Stimulated activated CD4-positive, alpha-beta T cell treated with anti-CD3 and anti-CD28 coated beads, Interleukin-15, amount 100 ng/mL, for 24 hours (primary cell): ENCODE data around the gene DYRK2.
"Not testable (repeated sequence)": the region's sequence is repeated elsewhere in the genome, so short reads cannot be mapped to it uniquely, and the experiment has no call there.

Source experiments
- DNase-seq: peaks from one replicate; pipeline ENCODE4 v3.0.0-alpha.2; 2020

DYRK2 gene

GRCh38 chr12:67672507-67672906 is 24.0 kb downstream of the DYRK2 start:
- not testable (repeated sequence) for DNase-seq

- not testable (repeated sequence) for DNase-seq
Measured at GRCh38 chr12:67673509-67673908, 25.0 kb downstream of the DYRK2 start.

- no peak for DNase-seq
Measured at GRCh38 chr12:67674417-67674816, 25.9 kb downstream of the DYRK2 start.

- DNase-seq = no peak
Measured at GRCh38 chr12:67676624-67677023, 28.1 kb downstream of the DYRK2 start.

DNA sequence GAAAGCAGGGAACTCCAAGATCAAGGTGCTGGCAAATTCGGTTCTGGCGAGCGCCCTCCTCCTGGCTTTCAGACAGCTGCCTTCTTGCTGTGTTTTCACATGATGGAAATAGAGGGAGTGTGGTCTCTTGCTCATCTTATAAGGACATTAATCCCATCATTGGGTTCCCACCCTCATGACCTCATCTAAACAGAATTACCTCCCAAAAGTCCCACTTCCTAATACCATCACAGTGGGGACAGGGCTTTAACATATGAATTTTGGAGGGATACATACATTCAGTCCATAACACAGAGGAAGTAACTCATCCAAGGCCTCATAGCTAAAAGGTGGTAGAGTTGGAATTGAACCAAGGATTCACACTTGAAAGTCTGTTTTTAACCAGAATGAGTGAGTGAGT is 28.6 kb downstream of the DYRK2 start:
- DNase-seq = no peak

DNA sequence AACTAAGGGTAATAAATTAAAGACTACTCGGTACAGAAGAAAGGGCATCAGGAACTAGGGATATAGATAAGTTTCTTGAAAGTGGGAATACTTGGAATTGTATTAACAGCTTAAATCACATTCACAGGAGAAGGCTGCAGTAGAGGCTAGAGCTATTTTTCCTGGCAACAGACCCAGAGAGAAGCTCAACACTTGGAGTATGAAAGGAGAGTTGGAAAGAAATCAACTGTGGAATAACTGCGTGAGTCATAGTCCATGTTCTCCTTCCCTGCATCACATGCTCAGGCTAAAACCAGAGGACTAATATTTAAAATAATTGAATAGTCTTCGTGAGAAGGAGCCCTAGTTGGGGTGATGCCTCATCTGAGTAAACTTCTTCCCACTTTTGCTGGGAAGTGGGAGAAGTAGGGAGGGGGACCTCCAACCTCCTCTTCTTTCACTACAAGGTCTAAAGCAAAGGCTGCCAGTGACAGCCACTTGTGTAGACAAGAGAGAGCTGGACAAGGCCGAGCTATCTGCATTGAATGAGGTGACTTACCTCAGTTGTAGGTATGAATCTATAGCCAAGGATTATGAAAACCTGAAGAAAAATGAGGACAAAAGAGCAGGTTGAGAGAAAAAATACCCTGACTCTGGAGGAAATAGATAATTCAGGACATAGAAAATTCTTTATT is 32.7 kb downstream of the DYRK2 start:
- no peak for DNase-seq

- no peak for DNase-seq
Measured at GRCh38 chr12:67681941-67682620, 33.5 kb downstream of the DYRK2 start.

DNA sequence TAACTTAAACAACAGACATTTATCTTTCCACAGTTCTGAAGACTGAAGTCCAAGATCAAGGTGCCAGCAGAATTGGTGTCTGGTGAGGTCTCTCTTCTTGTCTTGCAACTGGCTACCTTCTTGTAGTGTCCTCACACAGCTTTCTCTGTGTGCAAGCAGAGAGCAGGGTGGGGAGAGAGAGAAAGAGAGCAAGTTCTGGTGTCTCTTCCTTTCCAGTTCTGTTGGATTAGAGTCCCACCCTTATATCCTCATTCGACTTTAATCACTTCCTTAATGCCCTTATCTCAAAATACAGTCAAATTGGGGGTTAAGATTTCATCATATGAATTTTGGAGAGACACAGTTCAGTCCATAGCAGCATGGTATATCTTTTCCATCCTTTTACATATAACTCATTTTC is 40.8 kb downstream of the DYRK2 start:
- no peak for DNase-seq

GRCh38 chr12:67690656-67691055 is 42.1 kb downstream of the DYRK2 start:
- DNase-seq = no peak

- no peak for DNase-seq
Measured at GRCh38 chr12:67691220-67691619, 42.7 kb downstream of the DYRK2 start.

DNA sequence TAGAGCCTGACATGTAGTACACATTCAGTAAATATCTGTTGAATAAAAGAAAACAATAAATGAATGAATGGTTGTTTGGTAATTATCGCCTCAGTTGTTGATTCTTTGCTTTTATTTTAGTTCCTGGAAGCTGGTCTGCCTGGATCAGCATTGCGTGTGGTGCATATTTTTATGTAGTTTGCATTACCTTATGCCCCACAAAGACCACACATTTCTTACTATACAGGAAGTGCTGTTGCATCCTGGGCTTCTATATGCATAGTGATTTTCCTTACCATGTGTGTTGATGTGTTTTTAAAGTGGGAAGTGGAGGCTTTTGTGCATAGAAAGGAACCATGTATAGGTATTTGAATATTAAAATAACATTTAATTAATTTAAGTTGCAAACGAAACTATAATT is 43.6 kb downstream of the DYRK2 start:
- no peak for DNase-seq

GRCh38 chr12:67692966-67693365 is 44.4 kb downstream of the DYRK2 start:
- no peak for DNase-seq

DNA sequence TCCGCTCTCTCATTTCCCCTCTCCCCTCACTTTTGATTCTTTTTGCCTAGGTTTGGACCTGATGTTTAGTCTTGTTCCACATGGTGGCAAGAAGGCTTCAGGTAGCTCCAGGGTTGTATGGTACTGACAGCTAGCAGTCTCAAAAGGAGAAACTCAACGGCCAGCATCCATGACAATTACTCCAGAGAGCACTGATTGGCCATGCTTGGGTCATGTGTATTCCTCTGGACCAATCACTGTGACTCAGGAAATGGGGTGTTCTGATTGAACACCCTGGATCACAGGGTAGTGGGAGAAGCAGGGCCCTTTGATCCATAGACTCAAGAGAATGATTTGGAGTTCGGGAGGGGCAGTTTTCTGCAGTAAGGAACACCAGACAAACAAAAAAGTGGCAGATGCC is 45.3 kb downstream of the DYRK2 start:
- DNase-seq = no peak

DNA sequence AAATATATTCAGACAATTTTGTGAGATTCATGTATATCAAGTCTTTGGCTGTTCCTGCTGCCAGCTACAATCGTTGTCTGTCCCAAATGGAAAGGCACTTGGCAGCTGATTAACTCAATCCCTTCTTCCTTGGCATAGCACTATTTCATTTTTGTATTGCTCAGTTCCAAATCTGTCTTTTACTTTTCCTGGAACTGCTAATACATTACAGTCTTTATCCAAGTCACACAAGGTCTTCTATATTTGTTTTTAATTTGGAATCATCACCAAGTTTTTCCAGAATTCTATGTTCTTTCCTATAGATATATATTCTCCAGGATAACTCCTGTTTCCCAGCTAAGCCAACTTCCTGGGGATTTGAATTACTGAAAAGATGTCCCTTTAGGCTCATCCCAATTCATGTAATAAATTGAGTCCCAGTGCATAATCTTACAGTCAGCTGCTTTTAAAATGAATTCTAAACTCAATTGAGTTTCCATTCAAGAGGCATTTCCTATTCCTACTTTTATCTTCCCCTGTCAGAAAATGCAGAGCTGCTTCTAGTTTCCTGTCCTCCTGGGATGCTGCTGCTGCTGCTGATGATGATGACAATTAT is 45.9 kb downstream of the DYRK2 start:
- DNase-seq = no peak

GRCh38 chr12:67695974-67696373 is 47.4 kb downstream of the DYRK2 start:
- no peak for DNase-seq

DNA sequence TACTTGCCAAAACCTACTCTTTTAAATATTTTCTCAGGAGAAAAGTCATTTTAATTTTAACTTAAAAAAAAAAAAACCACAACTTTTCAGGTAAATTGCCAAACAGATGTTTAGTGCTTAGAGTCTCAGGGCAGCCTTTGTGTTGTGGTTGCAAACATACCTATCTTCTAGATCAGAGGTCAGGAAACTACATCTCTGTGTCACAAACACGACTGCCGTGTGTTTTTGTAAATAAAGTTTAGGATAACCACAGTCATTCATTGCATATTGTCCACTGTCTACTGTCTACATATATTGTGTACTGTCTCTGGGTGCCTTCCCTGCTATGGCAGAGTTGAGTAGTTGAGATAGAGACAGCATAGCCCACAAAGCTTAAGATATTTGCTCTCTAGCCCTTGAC is 48.9 kb downstream of the DYRK2 start:
- DNase-seq = no peak

GRCh38 chr12:67697967-67698366 is 49.4 kb downstream of the DYRK2 start:
- no peak for DNase-seq

DNA sequence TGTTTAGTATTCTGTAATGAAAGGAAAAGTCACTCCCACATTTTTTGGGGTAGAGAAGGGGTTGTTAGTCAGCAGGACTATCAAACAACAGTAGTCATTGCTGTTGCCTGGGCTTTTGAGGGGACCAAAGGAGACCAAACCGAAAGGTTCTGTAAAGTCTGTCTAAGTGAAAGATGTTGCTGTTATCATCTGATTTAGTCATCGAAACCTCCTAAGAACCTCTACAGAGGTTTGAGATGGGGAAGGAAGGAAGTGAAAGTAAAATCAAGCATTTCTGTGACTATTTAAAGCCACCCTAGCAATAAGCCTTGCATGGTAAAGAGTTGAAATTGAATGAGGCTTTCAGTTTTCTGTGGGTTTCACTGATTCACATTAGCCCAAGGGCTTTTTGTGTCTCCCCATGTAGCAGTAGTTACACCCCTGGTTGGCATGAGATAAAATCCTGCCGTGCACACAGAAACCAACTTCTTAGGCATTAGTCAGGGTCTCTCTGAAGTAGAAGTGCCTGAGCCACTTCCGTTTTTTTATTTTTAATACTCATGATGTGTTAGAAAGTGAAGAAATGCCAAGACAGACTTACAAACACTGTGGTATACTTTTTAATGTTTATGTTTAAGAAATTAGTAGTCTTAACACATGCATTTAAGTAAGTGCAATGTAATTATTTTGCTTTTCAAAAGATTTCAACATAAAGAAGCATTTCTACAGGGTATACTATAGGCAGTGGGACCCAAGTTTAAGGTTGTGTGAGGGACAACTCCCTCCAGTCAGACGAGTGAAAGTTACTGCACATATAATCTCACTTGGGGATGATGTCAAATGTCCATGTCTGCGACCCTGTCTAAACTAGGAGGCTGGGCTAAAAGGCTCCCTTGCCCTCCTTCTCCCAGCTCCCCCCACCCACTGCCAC is 50.4 kb downstream of the DYRK2 start:
- DNase-seq = peak; percentile 66

DNA sequence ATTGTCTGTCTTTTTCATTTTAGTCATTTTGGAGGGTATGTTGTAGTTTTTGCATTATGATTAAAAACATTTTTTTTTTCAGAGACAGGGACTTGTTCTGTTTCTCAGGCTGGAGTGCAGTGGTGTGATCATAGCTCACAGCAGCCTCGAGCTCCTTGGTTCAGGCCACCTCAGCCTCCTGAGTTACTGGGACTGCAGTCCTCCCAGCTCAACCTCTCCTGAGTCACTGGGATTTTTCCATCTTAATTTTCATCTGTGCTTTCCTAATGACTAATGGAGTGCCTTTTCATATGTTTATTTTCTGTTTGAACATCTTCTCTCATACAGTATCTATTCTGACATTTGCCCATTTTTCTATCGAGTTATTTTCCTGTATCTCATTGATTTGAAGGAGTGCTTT is 52.6 kb downstream of the DYRK2 start:
- DNase-seq = no peak

DNA sequence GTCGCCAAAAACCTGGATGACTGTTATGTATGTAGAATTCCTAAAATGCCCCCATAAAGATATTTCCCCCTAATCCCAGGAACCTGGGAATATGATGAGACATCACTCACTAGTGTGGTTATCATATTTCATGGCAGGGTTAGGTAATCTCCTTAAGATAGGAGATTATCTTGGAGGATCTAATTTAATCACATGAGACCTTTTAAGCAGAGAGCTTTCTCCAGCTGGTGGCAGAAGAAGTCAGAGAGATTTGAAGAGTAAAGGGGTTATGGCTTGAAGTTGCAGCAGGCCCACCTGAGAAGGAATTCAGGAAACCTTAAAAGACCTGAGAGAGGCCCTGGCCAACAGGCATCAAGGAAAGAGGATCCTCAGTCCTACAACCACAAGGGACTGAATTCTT is 53.6 kb downstream of the DYRK2 start:
- no peak for DNase-seq

DNA sequence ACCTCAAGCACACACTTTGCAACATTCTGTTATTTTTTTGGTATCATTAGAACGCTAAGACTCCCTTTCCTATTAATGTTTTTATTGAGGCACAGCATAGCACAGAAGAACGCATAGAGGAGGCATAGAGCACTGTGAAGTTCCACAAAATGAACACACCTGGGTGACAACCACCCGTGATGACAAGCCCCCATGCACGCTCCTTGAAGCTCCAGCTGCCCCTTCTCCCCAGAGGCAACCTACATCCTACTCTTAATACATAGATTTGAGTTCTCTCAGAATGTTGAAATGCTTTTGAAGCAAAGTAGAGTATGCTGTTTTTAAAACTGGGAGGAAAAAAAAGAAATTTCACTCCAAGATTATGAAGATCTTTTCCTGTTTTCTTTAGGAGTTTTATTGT is 55.5 kb downstream of the DYRK2 start:
- DNase-seq = no peak

GRCh38 chr12:67705394-67706370 is 57.1 kb downstream of the DYRK2 start:
- no peak for DNase-seq
